Activated CD4-positive, alpha-beta T cell treated with anti-CD3 and anti-CD28 coated beads for 48 hours (primary cell): ENCODE measurements around the gene UIMC1.

Experiments used
- DNase-seq: peaks from one replicate; pipeline ENCODE4 v3.0.0-alpha.2; 2020

The UIMC1 gene

GRCh38 chr5:176901260-176902101 is 105.1 kb downstream of the UIMC1 start:
- DNase-seq: peak; percentile 31

GRCh38 chr5:176900780-176901204 is 105.8 kb downstream of the UIMC1 start:
- DNase-seq: no peak

- DNase-seq: no peak
Measured at GRCh38 chr5:176899946-176900779, 106.4 kb downstream of the UIMC1 start.

GRCh38 chr5:176899296-176899891 is 107.2 kb downstream of the UIMC1 start, which contains the start of gene HK3:
HK3 (minus strand) TSS chr5:176899346; CDS start chr5:176896159, 3,187 bp downstream.
- DNase-seq: no peak

GRCh38 chr5:176897263-176897662 is 109.3 kb downstream of the UIMC1 start:
- no peak for DNase-seq

GRCh38 chr5:176895831-176896230 is 110.7 kb downstream of the UIMC1 start:
- no peak for DNase-seq

GRCh38 chr5:176894298-176894697 is 112.3 kb downstream of the UIMC1 start:
- DNase-seq: no peak

GRCh38 chr5:176892663-176893062 is 113.9 kb downstream of the UIMC1 start:
- DNase-seq: no peak

- DNase-seq: no peak
Measured at GRCh38 chr5:176891331-176891958, 115.1 kb downstream of the UIMC1 start.

- DNase-seq: no peak
Measured at GRCh38 chr5:176890455-176891330, 115.9 kb downstream of the UIMC1 start.

GRCh38 chr5:176889321-176890280 is 117.0 kb downstream of the UIMC1 start:
- peak; percentile 0 for DNase-seq

- DNase-seq: no peak
Measured at GRCh38 chr5:176888865-176889165, 117.8 kb downstream of the UIMC1 start.

GRCh38 chr5:176888016-176888864 is 118.3 kb downstream of the UIMC1 start:
- DNase-seq: no peak

GRCh38 chr5:176887252-176887849 is 119.2 kb downstream of the UIMC1 start:
- no peak for DNase-seq

GRCh38 chr5:176886336-176887251 is 120.0 kb downstream of the UIMC1 start:
- DNase-seq: no peak

GRCh38 chr5:176884571-176884890 is 122.0 kb downstream of the UIMC1 start:
- DNase-seq: no peak

GRCh38 chr5:176883700-176884570 is 122.6 kb downstream of the UIMC1 start:
- DNase-seq: no peak

- no peak for DNase-seq
Measured at GRCh38 chr5:176882567-176882903, 124.0 kb downstream of the UIMC1 start.
